CD4-positive, CD25-positive, alpha-beta regulatory T cell (primary cell): ENCODE results near the gene DPRX. TPM values are rescaled to one million over a fixed set of nuclear protein-coding genes. Genes with fewer than 3 reads are reported as not detected.
A peak's percentile ranks its signal among the peaks of the same experiment; 100 is the strongest.

Experiments
- ATAC-seq, 2 donors: fragments of 150-1000 bp; cut with Tn5 transposase; one replicate each; pipeline ENCODE4 v1.10.0; 2021; ENCODE audit warnings: low read depth in 2 of 2, moderate number of reproducible peaks in 2 of 2, moderate library complexity in 1 of 2
- DNase-seq, 3 donors: peaks; one replicate each; pipeline versions ENCODE4 v3.0.0 to v3.0.0-alpha.2; 2012 to 2022; ENCODE audit warnings: mixed read lengths in 1 of 3
- H3K27ac ChIP-seq: one replicate; pipeline ENCODE4 v1.7.0; 2013; ENCODE audit warnings: mild to moderate bottlenecking, low read length; ENCODE audit not compliant: insufficient read depth, poor library complexity, severe bottlenecking
- H3K27me3 ChIP-seq: one replicate; pipeline ENCODE4 v1.7.0; 2013; ENCODE audit warnings: low read length; ENCODE audit not compliant: control insufficient read depth, insufficient read depth
- H3K36me3 ChIP-seq: one replicate; pipeline ENCODE4 v1.7.0; 2013; ENCODE audit warnings: mild to moderate bottlenecking, low read length, moderate library complexity; ENCODE audit not compliant: control insufficient read depth, insufficient read depth
- H3K4me1 ChIP-seq: 2 replicates; pipeline ENCODE4 v1.7.0; 2013; ENCODE audit warnings: mild to moderate bottlenecking, low read length; ENCODE audit not compliant: insufficient read depth, control insufficient read depth, poor library complexity, severe bottlenecking
- H3K4me3 ChIP-seq: one replicate; pipeline ENCODE4 v1.7.0; 2013; ENCODE audit warnings: low read depth, mild to moderate bottlenecking, low read length, moderate library complexity
- H3K9me3 ChIP-seq, 2 experiments: 1 replicate in 1 of 2; 2 replicates in 1 of 2; pipeline ENCODE4 v1.7.0; 2013; ENCODE audit warnings: low read length in 2 of 2, mild to moderate bottlenecking in 1 of 2, moderate library complexity in 1 of 2; ENCODE audit not compliant: control insufficient read depth in 2 of 2
- H3K27ac Mint-ChIP-seq, 3 donors: one replicate each; pipeline ENCODE4 v1.8.0; 2020 to 2022; ENCODE audit warnings: mild to moderate bottlenecking in 3 of 3, mixed read lengths in 3 of 3, moderate library complexity in 2 of 3
- H3K27me3 Mint-ChIP-seq: one replicate; pipeline ENCODE4 v1.8.0; 2022; ENCODE audit warnings: mild to moderate bottlenecking, mixed read lengths
- H3K36me3 Mint-ChIP-seq: one replicate; pipeline ENCODE4 v1.8.0; 2020; ENCODE audit warnings: mixed read lengths
- H3K4me1 Mint-ChIP-seq, 4 donors: one replicate each; pipeline ENCODE4 v1.8.0; 2020 to 2022; ENCODE audit warnings: mixed read lengths in 4 of 4, mild to moderate bottlenecking in 1 of 4
- H3K4me3 Mint-ChIP-seq, 4 donors: one replicate each; pipeline ENCODE4 v1.8.0; 2020 to 2022; ENCODE audit warnings: mild to moderate bottlenecking in 4 of 4, mixed read lengths in 4 of 4, moderate library complexity in 3 of 4
- H3K9me3 Mint-ChIP-seq, 7 donors: one replicate each; pipeline ENCODE4 v1.8.0; 2020 to 2022; ENCODE audit warnings: mixed read lengths in 7 of 7, mild to moderate bottlenecking in 3 of 7, moderate library complexity in 2 of 7
- polyA plus RNA-seq, 4 donors: library from polyadenylated mRNA; unstranded; fragments of 300-500 nt; fragmentation: Illumina TruSeq; gene quantifications; one replicate each; pipeline ENCODE4 v1.2.3, GENCODE V29; 2021
- total RNA-seq: library from RNA; stranded (reverse); gene quantifications from one replicate; pipeline ENCODE4 v1.2.3, GENCODE V29; 2022

DPRX gene
- total RNA-seq, result not detected
- polyA plus RNA-seq, result not detected

DNA sequence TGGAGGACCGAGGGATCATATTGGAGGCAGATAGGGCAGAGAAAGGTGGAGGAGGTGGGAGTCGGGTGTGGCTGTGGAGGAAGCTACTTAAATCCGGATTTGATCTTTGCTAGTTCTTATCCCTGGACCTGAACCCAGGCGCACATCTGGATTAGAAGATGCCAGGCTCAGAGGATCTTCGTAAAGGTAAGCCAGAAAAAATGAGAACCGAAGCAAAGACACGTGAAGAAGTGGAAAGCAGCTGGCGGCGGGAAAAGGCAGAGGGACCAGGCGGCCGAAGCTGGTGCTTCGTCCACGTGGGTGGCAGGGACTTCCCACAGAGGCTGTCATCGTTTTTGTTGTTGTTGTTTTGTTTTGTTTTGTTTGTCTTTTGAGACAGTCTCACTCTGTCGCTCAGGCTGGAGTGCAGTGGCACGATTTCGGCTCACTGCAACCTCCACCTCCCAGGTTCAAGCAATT, at the start of gene DPRX:
Gene DPRX, plus strand, starts transcription at position 51 of the 459 bp plus-strand sequence. Its CDS starts 108 bp downstream, at position 159.
- Histone ChIP-seq H3K27me3 (no peaks in the 10 kb centered on the region), H3K27ac (no peak within 1 kb of the TSS), H3K4me1 (no peaks in the 10 kb centered on the region), H3K9me3 (no peaks in the 10 kb centered on the region), H3K36me3 (no peaks in the 10 kb centered on the region), H3K4me3 (no peak within 1 kb of the TSS)
- Mint-ChIP-seq H3K27ac (no peak within 1 kb of the TSS), H3K9me3 (peaks cover 0 to 15% (median 4%) of the 10 kb centered on the region in 7 donors), H3K36me3 (peaks cover 4% of the 10 kb centered on the region), H3K27me3 (no peaks in the 10 kb centered on the region), H3K4me1 (no peaks in the 10 kb centered on the region), H3K4me3 (no peak within 1 kb of the TSS)
- DNase-seq (no peak), ATAC-seq (no peak)

GRCh38 chr19:53583181-53583580, 48.6 kb upstream of the DPRX start:
- Histone ChIP-seq H3K9me3 (peaks cover 23 to 54% of the 10 kb centered on the region in 2 experiments), H3K4me3 (no peak overlapping the region), H3K27me3 (no peaks in the 10 kb centered on the region), H3K36me3 (peaks cover 11% of the 10 kb centered on the region), H3K27ac (no peak overlapping the region), H3K4me1 (no peaks in the 10 kb centered on the region)
- no peak overlapping the region for H3K27ac Mint-ChIP-seq
- H3K4me3 Mint-ChIP-seq, result no peak overlapping the region
- DNase-seq, result no peak
- H3K36me3 Mint-ChIP-seq, result peaks cover 7% of the 10 kb centered on the region
- no peaks in the 10 kb centered on the region for H3K4me1 Mint-ChIP-seq
- H3K9me3 Mint-ChIP-seq, result peaks cover 0 to 48% (median 14%) of the 10 kb centered on the region in 7 donors
- ATAC-seq, result no peak
- no peaks in the 10 kb centered on the region for H3K27me3 Mint-ChIP-seq

DNA sequence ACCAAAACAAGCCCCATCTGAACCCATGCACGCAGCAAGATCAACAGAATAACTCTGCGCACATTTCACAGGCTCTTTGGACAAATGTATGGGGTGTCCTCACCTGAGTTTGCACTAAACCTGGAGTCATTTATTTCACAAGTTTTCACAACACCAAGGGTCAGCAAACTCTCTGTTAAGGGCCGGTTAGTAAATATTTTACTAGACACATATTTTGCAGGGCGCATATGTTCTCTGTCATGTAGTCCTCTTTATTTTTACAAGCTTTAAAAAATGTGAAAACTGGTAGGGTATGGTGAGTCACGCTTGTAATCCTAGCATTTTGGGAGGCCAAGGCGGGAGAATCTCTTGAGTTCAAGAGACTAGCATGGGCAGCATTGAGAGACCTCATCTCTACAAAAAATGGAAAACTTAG, 45.5 kb upstream of the DPRX start:
- peaks cover 0 to 31% (median 3%) of the 10 kb centered on the region in 7 donors for H3K9me3 Mint-ChIP-seq
- no peaks in the 10 kb centered on the region for H3K36me3 ChIP-seq
- no peaks in the 10 kb centered on the region for H3K4me1 ChIP-seq
- H3K4me3 ChIP-seq, result no peak overlapping the region
- H3K27me3 Mint-ChIP-seq, result no peaks in the 10 kb centered on the region
- no peaks in the 10 kb centered on the region for H3K27me3 ChIP-seq
- peaks cover 7 to 27% of the 10 kb centered on the region in 2 experiments for H3K9me3 ChIP-seq
- H3K36me3 Mint-ChIP-seq, result no peaks in the 10 kb centered on the region
- peak overlapping the region in 1 of 4 donors; percentile 38 for H3K4me3 Mint-ChIP-seq
- ATAC-seq (no peak), DNase-seq (no peak)
- no peaks in the 10 kb centered on the region for H3K4me1 Mint-ChIP-seq
- no peak overlapping the region for H3K27ac Mint-ChIP-seq
- no peak overlapping the region for H3K27ac ChIP-seq

- Mint-ChIP-seq H3K4me3 (no peak overlapping the region), H3K9me3 (peaks cover 0 to 7% (median 3%) of the 10 kb centered on the region in 7 donors), H3K27ac (peak overlapping the region in 1 of 3 donors; percentile 45), H3K27me3 (no peaks in the 10 kb centered on the region), H3K4me1 (no peaks in the 10 kb centered on the region), H3K36me3 (no peaks in the 10 kb centered on the region)
- Histone ChIP-seq H3K27ac (no peak overlapping the region), H3K4me1 (no peaks in the 10 kb centered on the region), H3K4me3 (no peak overlapping the region), H3K36me3 (no peaks in the 10 kb centered on the region), H3K27me3 (no peaks in the 10 kb centered on the region), H3K9me3 (peaks cover 0 to 11% of the 10 kb centered on the region in 2 experiments)
- DNase-seq, result no peak
- no peak for ATAC-seq
These were observed 36.8 kb upstream of the DPRX start for GRCh38 chr19:53594811-53595509.

DNA sequence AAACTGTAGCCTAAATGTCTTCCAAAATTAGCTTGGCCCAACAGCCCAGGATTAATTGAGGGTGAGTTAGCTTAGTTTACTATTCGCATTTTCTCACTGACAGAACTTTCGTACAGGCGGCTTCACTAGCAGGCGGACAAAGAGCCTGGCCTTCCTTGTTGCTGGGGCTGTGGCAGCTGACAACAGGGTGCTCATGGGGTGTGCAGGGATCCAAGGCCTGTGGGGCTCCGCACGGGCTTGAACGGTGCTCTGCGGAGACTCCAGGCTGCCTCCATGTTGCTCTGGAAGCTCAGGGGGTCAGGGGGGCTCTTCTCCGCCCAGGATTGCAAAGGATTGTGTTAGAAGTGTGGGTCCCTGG, 36.3 kb upstream of the DPRX start:
- H3K36me3 ChIP-seq, result no peaks in the 10 kb centered on the region
- Mint-ChIP-seq H3K27ac (no peak overlapping the region), H3K27me3 (no peaks in the 10 kb centered on the region), H3K4me3 (no peak overlapping the region), H3K36me3 (no peaks in the 10 kb centered on the region), H3K4me1 (no peaks in the 10 kb centered on the region), H3K9me3 (peaks cover 0 to 7% (median 3%) of the 10 kb centered on the region in 7 donors)
- no peaks in the 10 kb centered on the region for H3K27me3 ChIP-seq
- H3K4me1 ChIP-seq, result no peaks in the 10 kb centered on the region
- no peak for ATAC-seq
- peaks cover 0 to 11% of the 10 kb centered on the region in 2 experiments for H3K9me3 ChIP-seq
- no peak overlapping the region for H3K4me3 ChIP-seq
- no peak for DNase-seq
- H3K27ac ChIP-seq, result no peak overlapping the region

DNA sequence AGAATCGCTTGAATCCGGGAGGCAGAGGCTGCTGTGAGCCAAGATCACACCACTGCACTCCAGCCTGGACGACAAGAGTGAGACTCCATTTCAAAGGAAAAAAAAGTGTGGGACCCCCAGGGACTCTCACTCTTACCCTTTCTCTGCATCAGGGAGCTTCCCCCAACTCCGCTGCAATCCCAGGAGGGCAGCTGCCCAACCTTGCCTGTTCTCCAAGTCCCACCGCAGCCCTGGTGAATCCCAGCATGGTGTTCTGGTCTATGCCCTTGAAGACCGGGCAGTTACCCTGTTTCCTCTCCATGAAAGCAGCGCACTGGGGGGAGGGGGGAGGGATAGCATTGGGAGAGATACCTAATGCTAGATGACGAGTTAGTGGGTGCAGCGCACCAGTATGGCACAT, 35.7 kb upstream of the DPRX start:
- no peaks in the 10 kb centered on the region for H3K36me3 Mint-ChIP-seq
- no peak overlapping the region for H3K4me3 Mint-ChIP-seq
- peaks cover 0 to 11% of the 10 kb centered on the region in 2 experiments for H3K9me3 ChIP-seq
- no peaks in the 10 kb centered on the region for H3K27me3 Mint-ChIP-seq
- peaks cover 0 to 7% (median 3%) of the 10 kb centered on the region in 7 donors for H3K9me3 Mint-ChIP-seq
- ATAC-seq (no peak), DNase-seq (no peak)
- H3K27me3 ChIP-seq, result no peaks in the 10 kb centered on the region
- no peaks in the 10 kb centered on the region for H3K36me3 ChIP-seq
- no peaks in the 10 kb centered on the region for H3K4me1 Mint-ChIP-seq
- H3K27ac Mint-ChIP-seq, result no peak overlapping the region
- no peak overlapping the region for H3K27ac ChIP-seq
- H3K4me1 ChIP-seq, result no peaks in the 10 kb centered on the region
- no peak overlapping the region for H3K4me3 ChIP-seq

- Histone ChIP-seq H3K4me1 (no peaks in the 10 kb centered on the region), H3K27ac (no peak overlapping the region), H3K9me3 (peaks cover 0 to 11% of the 10 kb centered on the region in 2 experiments), H3K36me3 (no peaks in the 10 kb centered on the region), H3K4me3 (no peak overlapping the region), H3K27me3 (no peaks in the 10 kb centered on the region)
- H3K36me3 Mint-ChIP-seq, result no peaks in the 10 kb centered on the region
- H3K27me3 Mint-ChIP-seq, result no peaks in the 10 kb centered on the region
- H3K27ac Mint-ChIP-seq, result no peak overlapping the region
- no peaks in the 10 kb centered on the region for H3K4me1 Mint-ChIP-seq
- DNase-seq, result no peak
- ATAC-seq, result no peak
- H3K9me3 Mint-ChIP-seq, result peaks cover 0 to 3% (median 0%) of the 10 kb centered on the region in 7 donors
- no peak overlapping the region for H3K4me3 Mint-ChIP-seq
These were observed 34.8 kb upstream of the DPRX start for GRCh38 chr19:53597023-53597422.

DNA sequence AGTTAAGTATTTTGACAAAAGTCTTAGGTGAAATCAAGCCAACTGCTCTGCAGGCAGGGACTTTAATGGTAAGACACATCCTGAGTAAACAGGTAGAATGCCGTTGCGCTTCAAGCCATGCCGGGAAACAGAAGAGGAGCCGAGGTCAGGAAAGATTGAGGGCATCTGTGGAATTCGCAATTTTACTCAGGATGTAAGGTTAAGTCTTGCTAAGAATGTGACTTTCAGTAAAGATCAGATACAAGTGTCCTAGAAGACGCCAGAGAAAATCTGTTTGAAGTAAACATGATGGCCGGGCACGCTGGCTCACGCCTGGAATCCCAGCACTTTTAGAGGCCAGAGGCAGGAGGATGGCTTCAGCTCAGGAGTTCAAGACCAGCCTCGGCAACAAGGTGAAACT, 33.4 kb upstream of the DPRX start:
- ATAC-seq, result no peak
- peaks cover 0 to 3% (median 0%) of the 10 kb centered on the region in 7 donors for H3K9me3 Mint-ChIP-seq
- no peaks in the 10 kb centered on the region for H3K4me1 Mint-ChIP-seq
- H3K36me3 Mint-ChIP-seq, result no peaks in the 10 kb centered on the region
- H3K4me3 Mint-ChIP-seq, result no peak overlapping the region
- Histone ChIP-seq H3K27ac (no peak overlapping the region), H3K9me3 (peaks cover 0 to 11% of the 10 kb centered on the region in 2 experiments), H3K4me1 (no peaks in the 10 kb centered on the region), H3K27me3 (no peaks in the 10 kb centered on the region), H3K36me3 (no peaks in the 10 kb centered on the region), H3K4me3 (no peak overlapping the region)
- no peak for DNase-seq
- peak overlapping the region in 1 of 3 donors; percentile 57 for H3K27ac Mint-ChIP-seq
- H3K27me3 Mint-ChIP-seq, result no peaks in the 10 kb centered on the region
